HEK293T (cell line): Measurements from ENCODE around the gene SEH1L.

Source experiments
- CTCF ChIA-PET: fragments of 350-600 bp; formaldehyde crosslinking; extraction: SDS; loops from one replicate; lab custom pipeline; 2021; ENCODE audit warnings: antibody characterized with exemption, inconsistent platforms; lab: Yijun Ruan, JAX
- POLR2A ChIA-PET: fragments of 350-600 bp; formaldehyde crosslinking; extraction: SDS; loops from one replicate; lab custom pipeline; 2020; ENCODE audit warnings: antibody characterized with exemption, inconsistent platforms; lab: Yijun Ruan, JAX
- DNase-seq: peaks from one replicate; pipeline ENCODE4 v3.0.0; 2012; ENCODE audit warnings: mixed read lengths; ENCODE audit errors: extremely low spot score
- ARNT ChIP-seq: fragments of 450-650 bp; IDR thresholded peaks from 2 replicates; pipeline ENCODE4 v1.6.1; 2017; ENCODE audit warnings: mild to moderate bottlenecking
- BHLHE40 ChIP-seq: fragments of 450-650 bp; IDR thresholded peaks from 2 replicates; pipeline ENCODE4 v1.6.1; 2016; ENCODE audit warnings: mild to moderate bottlenecking, moderate library complexity, borderline replicate concordance
- CTBP1 ChIP-seq: fragments of 450-650 bp; IDR thresholded peaks from 2 replicates; pipeline ENCODE4 v1.6.1; 2016; ENCODE audit warnings: borderline replicate concordance
- ELF4 ChIP-seq: fragments of 450-650 bp; IDR thresholded peaks from 2 replicates; pipeline ENCODE4 v1.6.1; 2017; ENCODE audit warnings: antibody characterized with exemption
- FOXA1 ChIP-seq: fragments of 450-650 bp; IDR thresholded peaks from 2 replicates; pipeline ENCODE4 v1.6.1; 2016; ENCODE audit warnings: mild to moderate bottlenecking
- FOXK2 ChIP-seq: fragments of 450-650 bp; IDR thresholded peaks from 2 replicates; pipeline ENCODE4 v1.6.1; 2016; ENCODE audit warnings: mild to moderate bottlenecking
- FOXM1 ChIP-seq: fragments of 450-650 bp; IDR thresholded peaks from 2 replicates; pipeline ENCODE4 v1.6.1; 2017; ENCODE audit warnings: mild to moderate bottlenecking, borderline replicate concordance
- HDGF ChIP-seq: fragments of 450-650 bp; IDR thresholded peaks from 2 replicates; pipeline ENCODE4 v1.6.1; 2017; ENCODE audit warnings: antibody characterized with exemption, borderline replicate concordance
- L3MBTL2 ChIP-seq: fragments of 450-650 bp; conservative IDR thresholded peaks from 2 replicates; pipeline ENCODE4 v1.6.1; 2016; ENCODE audit warnings: mild to moderate bottlenecking
- LEF1 ChIP-seq: fragments of 450-650 bp; IDR thresholded peaks from 2 replicates; pipeline ENCODE4 v1.6.1; 2017; ENCODE audit warnings: mild to moderate bottlenecking, borderline replicate concordance
- NFRKB ChIP-seq: fragments of 450-650 bp; IDR thresholded peaks from 2 replicates; pipeline ENCODE4 v1.6.1; 2016; ENCODE audit warnings: mild to moderate bottlenecking, moderate library complexity
- SP1 ChIP-seq: fragments of 450-650 bp; IDR thresholded peaks from 2 replicates; pipeline ENCODE4 v1.6.1; 2017
- SUZ12 ChIP-seq: fragments of 450-650 bp; IDR thresholded peaks from 2 replicates; pipeline ENCODE4 v1.6.1; 2016; ENCODE audit warnings: mild to moderate bottlenecking
- TARDBP ChIP-seq: fragments of 450-650 bp; IDR thresholded peaks from 2 replicates; pipeline ENCODE4 v1.6.1; 2016
- ZNF384 ChIP-seq: fragments of 450-650 bp; IDR thresholded peaks from 2 replicates; pipeline ENCODE4 v1.6.1; 2016
- TF ChIP-seq, protein P1 (sequence below): fragments of 450-650 bp; IDR thresholded peaks from 2 replicates; pipeline ENCODE4 v1.6.1; 2016

The SEH1L gene

GRCh38 chr18:12934454-12935071 lies 13.2 kb upstream of the SEH1L start:
- ChIA-PET POLR2A (interaction anchor here (1.0 kb wide), 1 partner anchor 207 kb away, joined by 4 read pairs; no protein-coding TSS in a partner anchor), CTCF (interaction anchor here (0.5 to 2.6 kb wide), 6 partner anchors 9 to 216 kb away, joined by 3 to 14 read pairs (median 4); no protein-coding TSS in a partner anchor)
- peak; percentile 72 for DNase-seq
- TF ChIP-seq TARDBP: no peak
- TF ChIP-seq FOXM1: no peak
- no peak for TF ChIP-seq SUZ12
- TF ChIP-seq NFRKB: no peak
- TF ChIP-seq, protein P1, sequence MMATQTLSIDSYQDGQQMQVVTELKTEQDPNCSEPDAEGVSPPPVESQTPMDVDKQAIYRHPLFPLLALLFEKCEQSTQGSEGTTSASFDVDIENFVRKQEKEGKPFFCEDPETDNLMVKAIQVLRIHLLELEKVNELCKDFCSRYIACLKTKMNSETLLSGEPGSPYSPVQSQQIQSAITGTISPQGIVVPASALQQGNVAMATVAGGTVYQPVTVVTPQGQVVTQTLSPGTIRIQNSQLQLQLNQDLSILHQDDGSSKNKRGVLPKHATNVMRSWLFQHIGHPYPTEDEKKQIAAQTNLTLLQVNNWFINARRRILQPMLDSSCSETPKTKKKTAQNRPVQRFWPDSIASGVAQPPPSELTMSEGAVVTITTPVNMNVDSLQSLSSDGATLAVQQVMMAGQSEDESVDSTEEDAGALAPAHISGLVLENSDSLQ: no peak
- TF ChIP-seq ELF4: no peak
- no peak for TF ChIP-seq HDGF
- TF ChIP-seq L3MBTL2: no peak
- TF ChIP-seq ARNT: no peak
- no peak for TF ChIP-seq LEF1
- TF ChIP-seq SP1: no peak
- no peak for TF ChIP-seq ZNF384
- no peak for TF ChIP-seq FOXK2

DNA sequence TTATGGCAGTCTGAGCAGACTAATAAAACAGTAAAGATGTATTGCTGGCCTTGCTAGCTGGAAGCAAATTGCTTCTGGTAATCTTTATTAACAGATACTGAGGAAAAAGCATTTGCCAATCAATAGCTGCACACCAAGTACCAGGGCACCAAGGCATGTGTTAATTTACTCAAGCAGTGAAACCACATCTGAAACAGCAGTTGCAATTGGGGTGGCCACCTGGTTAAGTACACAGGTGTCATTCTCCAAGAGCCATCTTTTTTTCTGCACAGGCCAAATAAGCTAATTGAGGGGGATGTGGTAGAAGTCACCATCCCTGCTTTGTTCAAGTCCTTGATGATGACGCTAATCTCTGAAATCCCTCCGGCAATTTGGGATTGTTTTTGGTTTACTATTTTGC lies 8.6 kb upstream of the SEH1L start:
- CTCF ChIA-PET: no interaction called here
- no peak for TF ChIP-seq FOXM1
- TF ChIP-seq FOXA1: no peak
- TF ChIP-seq NFRKB: no peak
- no peak for TF ChIP-seq L3MBTL2
- TF ChIP-seq LEF1: no peak
- no peak for TF ChIP-seq ARNT
- TF ChIP-seq BHLHE40: no peak
- TF ChIP-seq ZNF384: no peak
- TF ChIP-seq HDGF: no peak
- TF ChIP-seq, protein P1: no peak
- POLR2A ChIA-PET: interaction anchor here (1.0 kb wide), 1 partner anchor 9 kb away, joined by 3 read pairs; no protein-coding TSS in a partner anchor
- DNase-seq: no peak

GRCh38 chr18:12943215-12943614 lies 4.6 kb upstream of the SEH1L start:
- TF ChIP-seq, protein P1: no peak
- no peak for TF ChIP-seq L3MBTL2
- no peak for TF ChIP-seq BHLHE40
- TF ChIP-seq FOXM1: no peak
- TF ChIP-seq ELF4: no peak
- POLR2A ChIA-PET: no interaction called here
- CTCF ChIA-PET: interaction anchor here (2.5 kb wide), 1 partner anchor 9 kb away, joined by 7 read pairs; no protein-coding TSS in a partner anchor
- no peak for DNase-seq

- CTCF ChIA-PET: interaction anchor here (2.5 kb wide), 1 partner anchor 11 kb away, joined by 7 read pairs; no protein-coding TSS in a partner anchor
- no peak for TF ChIP-seq ARNT
- POLR2A ChIA-PET: no interaction called here
- DNase-seq: no peak
Measured at GRCh38 chr18:12944709-12945108, 3.1 kb upstream of the SEH1L start.

- CTCF ChIA-PET: no interaction called here
- TF ChIP-seq ZNF384: peak; percentile 52; the same call in 1 of the 2 replicates
- no peak for TF ChIP-seq FOXK2
- TF ChIP-seq FOXM1: no peak
- no peak for TF ChIP-seq ARNT
- DNase-seq: no peak
- POLR2A ChIA-PET: no interaction called here
Measured at GRCh38 chr18:12946549-12947284, 1.1 kb upstream of the SEH1L start.

DNA sequence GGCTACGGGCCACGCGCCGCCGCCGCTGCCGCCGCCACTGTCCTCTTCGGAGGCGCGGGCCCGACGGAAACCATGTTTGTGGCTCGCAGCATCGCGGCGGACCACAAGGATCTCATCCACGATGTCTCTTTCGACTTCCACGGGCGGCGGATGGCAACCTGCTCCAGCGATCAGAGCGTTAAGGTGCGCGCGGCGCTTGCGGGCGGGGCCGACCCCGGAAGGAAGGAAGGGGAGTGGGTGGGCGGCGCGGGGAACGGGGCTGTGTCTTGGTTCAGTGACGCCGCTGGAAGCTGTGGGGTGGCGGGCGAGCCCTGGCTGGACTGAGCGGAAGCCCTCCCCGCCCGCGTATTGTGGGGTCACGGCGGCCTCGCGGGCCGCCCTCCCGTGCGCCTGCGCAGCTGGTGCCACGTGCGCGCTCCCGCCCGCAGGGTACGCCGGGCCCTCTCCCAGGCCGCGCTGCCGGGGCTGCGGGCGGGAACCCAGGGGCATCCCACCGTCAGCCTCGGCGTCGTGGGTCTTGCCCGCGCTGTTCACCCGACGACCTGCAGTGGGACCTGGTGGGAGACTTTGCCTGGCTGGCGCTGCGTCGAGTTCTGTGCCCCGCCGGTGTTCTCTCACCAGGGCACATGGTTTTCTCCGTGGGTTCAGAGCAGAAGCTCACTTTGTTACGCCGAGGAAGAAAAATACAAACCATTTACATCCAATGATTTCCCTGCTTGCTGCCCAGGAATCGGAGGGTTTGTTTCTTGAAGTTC lies 416 bp downstream of the SEH1L start:
- TF ChIP-seq L3MBTL2 (peak; percentile 99), FOXK2 (no peak), ELF4 (peak; percentile 41; the same call in 1 of the 2 replicates)
- CTCF ChIA-PET: no interaction called here
- POLR2A ChIA-PET: interaction anchor here (0.6 to 1.1 kb wide), 3 partner anchors 9 to 43 kb away, joined by 3 to 5 read pairs (median 3); no protein-coding TSS in a partner anchor
- DNase-seq: peak; percentile 73

DNA sequence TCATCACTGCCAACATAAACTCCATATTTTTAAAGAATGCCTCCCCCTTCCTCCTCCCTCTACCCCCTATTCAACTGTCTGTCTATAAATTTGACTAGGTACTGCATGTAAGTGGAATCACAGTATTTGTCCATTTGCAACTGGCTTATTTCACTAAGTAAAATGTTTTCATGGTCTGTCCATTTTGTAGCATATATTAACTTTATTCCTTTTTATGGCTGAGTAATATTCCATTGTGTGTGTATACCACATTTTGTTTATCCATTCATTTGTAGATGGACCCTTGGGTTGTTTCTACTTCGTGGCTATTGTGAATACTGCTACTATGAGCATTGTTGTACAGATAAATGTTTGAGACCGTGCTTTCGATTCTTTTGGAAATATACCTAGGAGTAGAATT lies 10.7 kb downstream of the SEH1L start:
- CTCF ChIA-PET: no interaction called here
- POLR2A ChIA-PET: no interaction called here

More for the DNA sequence above, 10.7 kb downstream of the SEH1L start:
- DNase-seq: no peak
- TF ChIP-seq FOXM1: no peak
- no peak for TF ChIP-seq ARNT
- TF ChIP-seq CTBP1: no peak
- no peak for TF ChIP-seq ELF4
- TF ChIP-seq NFRKB: no peak
- TF ChIP-seq LEF1: no peak
